GM19452 (cell line): ENCODE results near the gene WT1.

Experiments
- ATAC-seq: cut with Tn5 transposase; IDR thresholded peaks from one replicate; pipeline ENCODE4 v1.9.1; 2021; ENCODE audit not compliant: unreplicated experiment

WT1 gene

DNA sequence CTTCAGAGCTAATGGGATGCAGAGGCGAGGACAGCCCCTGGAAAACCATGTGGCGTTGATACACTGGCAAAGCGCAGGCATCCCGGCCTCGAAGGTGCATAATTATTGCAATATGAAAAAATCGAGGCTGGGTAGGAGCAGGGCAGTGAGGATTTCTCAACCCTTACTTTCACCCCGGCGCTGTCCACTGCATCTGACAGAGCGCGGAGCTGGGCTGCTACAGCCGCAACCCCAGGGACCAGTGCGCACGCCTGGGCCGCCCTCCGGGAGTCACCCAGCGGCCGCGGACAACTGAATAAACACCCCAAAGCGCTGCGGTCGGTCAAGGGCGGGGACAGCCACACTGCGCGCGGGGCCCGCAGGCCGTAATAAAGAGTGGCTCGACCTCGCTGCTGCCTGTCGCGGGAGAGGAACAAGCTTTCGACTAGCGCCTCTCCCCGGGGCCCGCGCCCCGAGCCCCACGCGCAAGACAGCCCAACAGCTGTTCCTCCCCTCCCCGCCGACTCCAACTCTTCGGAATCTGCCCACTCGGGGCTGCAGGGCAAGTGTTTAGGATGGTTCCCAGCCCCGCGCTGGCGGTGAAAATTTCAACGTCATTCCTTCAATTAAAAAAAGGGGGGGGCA is 3.6 kb upstream of the WT1 start:
- no peak for ATAC-seq

DNA sequence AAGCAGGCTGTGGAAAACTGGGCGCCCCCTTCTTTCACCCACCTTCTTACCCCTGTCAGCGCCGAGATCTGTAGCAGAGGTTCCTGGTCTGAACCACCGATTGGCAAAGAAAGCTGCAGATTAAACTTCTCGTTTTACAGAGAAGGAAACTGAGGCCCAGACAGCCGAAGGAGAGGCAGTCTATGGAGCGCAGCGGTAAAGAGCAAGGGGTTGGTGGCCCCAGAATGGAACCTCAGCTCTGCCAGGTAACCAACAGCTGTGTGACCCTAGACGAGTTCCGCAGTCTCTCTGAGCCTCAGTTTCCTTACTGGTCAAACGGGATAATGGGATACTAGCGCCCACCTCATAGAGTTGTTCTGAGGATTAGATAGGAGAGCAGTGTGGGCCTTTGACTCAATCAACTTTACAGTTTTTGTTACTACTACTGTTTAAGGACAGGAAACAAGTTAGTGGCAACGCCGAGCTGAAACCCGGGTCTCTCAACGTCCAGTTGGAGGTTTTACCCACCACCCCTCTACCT is 3.1 kb upstream of the WT1 start:
- no peak for ATAC-seq

DNA sequence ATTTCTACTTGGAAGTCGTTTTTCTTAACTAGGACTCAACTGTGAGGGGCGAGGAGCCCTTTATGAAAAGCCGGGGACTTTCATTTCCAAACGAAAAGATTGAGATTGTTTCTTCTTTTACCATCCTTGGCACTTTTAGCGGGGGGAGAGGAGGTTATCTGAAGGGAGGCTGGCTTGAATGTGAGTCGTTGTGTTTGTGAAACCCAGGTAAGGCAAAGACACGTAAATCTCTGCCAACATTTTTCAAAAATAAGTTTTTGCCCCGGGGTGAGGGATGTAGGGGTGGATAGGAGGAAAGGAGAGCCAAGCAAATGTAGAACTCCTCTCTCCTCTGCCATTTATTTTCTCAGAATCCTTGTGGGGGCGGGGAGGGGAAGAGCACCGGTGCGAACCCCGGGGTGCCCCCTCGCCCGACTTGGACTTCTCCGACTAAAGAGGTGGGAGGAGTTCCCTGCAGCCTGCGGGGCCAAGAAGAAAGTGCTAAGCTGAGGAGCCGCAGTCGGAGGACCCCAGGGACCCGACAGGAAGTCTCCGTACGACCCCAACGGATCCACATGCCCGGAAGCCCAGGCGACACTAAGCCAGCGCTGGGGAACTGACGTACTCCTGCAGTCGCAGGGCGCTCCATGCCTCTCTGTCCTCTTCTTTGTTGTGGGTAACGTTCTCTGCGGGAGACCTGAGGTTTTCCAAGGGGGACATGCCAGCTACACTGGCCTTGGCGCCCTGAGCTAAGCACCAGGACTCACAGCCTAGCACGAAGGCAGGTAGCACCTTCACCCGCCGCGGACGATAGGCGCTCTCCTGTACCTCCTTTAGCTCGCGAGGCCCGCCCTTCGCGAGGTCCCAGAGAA is 2.4 kb upstream of the WT1 start:
- no peak for ATAC-seq

DNA sequence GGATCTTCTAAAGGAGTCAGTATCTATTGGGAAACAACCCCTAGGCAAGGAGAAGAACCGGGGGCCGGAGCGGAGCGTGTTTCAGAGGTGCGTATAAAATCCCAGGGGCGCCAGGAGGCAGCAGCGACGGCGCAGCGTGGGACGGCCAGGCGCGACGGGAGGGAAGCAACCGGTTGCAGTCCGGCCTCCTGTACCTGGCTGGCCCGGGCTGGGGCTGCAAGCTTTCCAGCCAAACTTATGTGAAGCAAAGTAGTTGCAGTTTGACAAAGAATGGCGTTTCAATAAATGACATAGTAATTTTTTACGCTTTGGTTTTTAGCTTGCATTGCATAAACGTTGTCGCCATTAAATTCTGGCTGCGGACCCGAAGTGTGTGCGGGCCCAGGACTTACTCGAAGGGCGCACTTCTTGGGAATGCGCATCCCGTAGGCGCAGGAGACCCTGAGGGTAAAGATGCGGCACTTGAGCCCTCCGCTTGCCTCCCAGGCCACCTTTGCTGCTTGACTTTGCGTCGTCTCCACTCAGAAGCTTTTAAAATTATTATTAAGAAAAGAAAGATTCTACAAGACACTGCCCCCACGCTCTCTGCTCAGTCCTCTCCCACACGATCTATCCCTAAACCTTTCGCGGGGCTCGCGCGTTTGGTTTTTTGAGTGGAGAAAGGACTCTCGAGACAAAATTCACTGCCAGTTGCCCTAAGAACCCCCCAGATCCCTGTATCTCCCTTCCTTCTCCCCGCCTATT is 1.6 kb upstream of the WT1 start:
- ATAC-seq = no peak

DNA sequence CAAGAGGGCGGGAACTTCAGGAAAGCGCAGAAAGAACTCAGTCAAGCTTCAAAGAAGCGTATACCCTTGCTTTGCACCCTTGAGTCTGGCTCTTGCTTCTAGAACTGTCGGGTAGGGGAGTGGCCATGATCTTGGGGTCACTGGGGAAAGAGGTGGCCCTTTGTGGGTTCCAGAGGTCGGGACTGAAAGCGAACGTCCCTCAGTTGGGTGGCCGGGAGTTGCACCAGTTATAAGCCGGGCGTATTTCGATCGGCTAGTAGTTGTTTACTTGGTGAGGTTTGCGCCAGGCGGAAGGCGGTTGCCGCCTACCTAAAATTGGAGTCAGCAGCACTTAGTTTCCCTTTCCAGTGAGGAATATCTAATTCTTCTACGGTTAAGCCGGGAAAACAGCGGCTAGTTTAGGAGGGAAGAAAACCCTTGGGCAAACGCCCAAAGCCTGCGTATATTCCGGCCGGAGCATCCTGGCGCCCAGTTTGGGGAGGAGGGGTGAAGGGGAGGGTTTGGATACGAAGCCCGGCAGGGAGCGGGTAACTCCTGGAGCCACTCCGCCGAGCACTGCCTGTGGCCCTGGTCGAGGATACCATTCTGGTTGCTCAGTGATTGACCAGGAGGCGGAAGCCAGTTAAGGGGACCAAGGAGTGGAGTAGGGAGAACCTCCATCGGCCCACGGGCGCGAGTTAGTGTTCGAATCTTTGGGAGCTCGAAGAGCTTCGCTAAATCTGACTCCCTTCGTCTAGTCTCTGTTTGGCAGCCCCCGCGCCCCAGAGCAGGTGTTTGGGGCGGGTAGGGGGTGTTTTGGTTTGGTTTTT is 807 bp upstream of the WT1 start:
- ATAC-seq = no peak

DNA sequence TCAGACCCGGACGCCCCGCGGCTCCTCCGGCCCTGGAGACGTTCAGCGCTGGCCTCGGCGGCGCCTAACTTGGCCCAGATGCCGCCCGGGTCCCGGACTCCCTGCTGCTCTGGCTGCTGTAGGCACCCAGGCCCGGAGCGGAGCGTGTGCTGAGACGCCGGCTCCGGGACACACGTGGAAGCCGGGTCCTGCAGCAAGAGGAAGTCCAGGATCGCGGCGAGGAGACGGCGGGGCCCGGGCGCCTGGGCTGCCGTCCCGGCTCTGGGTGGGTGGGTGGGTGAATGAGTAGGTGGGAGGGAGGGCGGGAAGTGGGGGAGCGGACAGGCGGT is 223 bp downstream of the WT1 start:
- ATAC-seq = no peak

DNA sequence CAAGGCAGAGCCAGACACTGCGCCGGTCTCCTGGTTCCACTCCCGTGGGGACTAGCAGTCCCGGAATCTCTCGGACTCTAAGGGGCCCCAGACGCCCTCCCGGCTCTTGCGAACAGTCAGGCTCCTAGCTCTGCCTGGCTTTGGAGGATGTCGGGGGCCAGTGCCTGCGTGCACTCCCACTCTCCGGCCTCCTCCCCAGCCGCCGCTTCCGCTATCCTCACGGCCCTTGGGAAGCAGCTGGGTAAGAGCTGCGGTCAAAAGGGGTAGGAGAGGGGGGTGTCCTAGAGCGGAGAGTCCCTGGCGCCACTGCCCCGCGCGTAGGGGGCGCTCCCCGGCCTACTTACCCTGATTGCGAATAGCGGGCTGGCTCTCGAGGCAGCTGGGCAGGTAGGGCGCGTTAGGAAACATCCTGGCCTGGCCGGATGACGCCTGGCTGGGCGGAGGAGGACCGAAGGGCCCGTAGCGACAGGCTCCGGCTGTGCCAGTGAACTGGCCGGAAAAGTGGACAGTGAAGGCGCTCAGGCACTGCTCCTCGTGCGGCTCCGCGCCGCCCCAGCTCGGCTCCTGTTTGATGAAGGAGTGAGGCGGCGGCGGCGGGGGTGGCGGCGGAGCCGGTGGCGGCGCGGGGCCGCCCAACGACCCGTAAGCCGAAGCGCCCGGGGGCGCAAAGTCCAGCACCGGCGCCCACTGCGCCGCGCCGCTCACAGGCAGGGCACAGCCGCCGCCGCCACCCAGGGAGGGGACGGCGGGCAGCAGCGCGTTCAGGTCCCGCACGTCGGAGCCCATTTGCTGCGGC is 785 bp downstream of the WT1 start:
- ATAC-seq = no peak

DNA sequence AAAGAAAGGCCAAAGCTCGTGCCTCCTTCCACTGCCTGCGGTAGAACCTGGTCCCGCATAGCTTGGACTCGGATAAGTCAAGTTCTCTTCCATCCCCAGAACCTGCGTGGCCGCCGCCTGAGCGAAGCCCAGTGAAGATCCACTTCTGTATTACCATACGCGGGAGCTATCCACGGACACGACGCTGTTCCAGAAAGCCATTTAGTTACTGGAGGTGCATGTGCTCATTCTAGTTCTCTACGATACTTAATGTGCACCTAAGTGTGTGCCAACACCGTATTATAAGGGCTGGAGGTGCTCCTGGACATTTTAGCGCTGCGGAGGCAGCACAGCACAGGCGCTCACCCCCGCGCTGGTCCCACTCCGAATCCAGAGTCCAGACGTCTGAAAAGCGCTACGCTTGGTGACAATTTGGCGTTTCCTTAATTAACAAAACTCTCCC is 1.4 kb downstream of the WT1 start:
- no peak for ATAC-seq

DNA sequence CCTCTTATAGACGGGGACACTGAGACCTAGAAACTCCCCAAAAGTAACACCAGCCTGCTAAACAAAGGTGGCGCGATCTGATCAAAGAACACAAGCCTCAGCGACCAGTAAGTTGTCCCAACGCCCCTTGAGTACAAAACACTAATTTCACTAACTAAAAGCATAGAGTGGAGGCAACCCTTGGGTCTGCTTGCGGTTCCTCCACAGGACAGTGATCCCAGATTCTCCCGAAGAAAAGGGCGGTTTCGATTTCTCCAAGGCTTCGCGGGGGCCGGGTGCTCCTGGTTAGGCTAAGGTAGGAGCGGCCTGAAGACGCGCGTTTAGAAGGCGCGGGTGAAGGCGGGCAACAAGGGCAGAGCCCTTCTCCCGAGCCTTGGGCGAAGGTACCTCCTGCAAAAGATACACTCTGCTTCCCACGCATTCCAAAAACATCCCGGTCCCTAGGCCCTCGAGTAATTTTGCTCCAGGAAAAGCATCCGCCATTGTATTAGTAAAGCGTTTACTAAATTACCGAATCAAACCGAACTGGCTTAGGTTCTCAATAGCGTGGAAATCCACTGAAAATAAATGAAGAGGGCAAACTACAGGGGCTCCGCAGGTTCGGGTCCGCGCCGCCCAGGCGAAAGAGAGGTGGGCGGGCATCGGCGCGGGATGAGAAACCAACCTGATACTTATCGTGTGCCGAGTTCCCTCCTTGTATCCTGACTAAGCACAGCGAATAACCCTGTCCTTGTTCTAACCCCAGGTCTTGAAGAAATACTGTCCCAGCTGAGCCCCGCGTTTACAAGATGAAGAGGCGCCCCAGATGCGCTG is 2.0 kb downstream of the WT1 start:
- ATAC-seq = no peak

DNA sequence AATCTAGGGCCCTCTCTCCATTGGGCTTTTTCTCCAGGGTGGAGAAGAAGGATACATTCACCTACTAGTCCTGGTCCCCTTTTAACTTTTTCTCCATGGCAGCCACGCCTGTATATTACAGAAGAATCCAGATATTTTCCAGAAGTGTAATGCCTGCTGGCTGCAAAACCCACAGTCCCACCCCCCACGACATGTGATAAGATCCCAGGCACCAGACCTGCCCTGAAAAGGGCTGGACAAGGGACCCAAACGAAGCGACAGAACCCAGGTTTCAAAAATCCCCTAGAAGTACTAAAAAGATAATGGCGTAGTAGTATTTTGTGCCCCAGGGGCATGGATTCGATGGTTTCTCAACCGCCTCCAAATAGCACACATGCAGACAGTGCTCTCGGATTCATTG is 2.8 kb downstream of the WT1 start:
- no peak for ATAC-seq

DNA sequence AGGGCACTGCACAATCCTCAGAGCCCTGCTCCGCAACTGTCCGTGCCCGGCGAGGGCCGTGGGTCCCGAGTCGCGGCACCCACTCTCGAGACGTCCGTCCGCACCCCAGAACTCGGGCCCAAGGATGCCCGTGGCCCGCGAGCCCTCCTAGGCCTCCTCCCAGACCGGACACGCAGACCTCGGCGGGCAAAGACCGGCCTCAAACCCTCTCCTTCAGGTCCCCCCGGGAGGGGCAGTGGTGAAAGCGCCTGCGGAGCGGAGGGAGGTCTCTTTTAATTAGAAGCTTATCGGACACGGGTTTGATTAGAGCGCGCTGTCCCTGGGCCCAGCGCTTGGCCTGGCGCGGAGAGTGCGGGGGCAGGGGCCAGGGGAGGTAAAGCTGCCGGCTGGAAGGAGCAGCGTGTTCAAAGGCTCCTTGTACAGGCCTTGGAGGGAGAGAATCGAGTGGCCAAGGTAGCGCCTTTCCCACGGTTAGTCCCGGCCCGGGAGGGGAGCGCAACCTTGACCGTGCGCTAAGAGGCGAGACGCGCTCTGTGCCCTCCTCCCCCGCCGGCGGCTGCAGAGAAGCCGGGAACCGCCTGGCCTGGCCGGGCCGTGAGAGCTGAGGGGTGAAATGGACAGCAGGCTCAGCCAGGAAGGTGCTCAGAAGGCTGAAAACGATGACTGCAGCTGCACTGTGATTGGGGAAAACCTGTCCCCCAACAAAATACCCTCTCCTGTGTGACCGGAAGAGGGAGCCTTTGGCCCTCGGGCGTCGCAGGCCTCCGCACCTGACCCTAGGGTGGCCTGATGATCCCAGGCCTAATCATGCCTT is 4.6 kb downstream of the WT1 start:
- ATAC-seq = no peak

DNA sequence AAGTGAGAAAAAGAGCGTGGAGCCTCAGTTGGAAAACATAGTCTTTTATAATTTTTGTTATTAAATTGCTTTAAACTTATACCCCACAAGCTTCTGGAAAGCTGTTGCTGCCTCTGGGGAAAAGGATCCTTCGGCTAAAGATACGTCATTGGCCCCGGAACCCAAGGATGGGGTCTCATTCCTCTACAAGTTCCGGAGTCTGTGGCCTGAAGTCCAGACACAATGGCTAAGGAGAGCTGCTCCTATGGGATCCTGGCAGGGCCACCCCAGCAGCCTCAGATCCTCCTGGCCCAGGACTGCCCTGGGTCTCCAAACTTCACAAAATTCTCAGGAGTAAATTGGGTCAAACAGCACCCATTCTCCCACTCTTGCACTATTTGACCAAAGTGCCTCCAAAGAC is 5.9 kb downstream of the WT1 start:
- ATAC-seq = no peak

DNA sequence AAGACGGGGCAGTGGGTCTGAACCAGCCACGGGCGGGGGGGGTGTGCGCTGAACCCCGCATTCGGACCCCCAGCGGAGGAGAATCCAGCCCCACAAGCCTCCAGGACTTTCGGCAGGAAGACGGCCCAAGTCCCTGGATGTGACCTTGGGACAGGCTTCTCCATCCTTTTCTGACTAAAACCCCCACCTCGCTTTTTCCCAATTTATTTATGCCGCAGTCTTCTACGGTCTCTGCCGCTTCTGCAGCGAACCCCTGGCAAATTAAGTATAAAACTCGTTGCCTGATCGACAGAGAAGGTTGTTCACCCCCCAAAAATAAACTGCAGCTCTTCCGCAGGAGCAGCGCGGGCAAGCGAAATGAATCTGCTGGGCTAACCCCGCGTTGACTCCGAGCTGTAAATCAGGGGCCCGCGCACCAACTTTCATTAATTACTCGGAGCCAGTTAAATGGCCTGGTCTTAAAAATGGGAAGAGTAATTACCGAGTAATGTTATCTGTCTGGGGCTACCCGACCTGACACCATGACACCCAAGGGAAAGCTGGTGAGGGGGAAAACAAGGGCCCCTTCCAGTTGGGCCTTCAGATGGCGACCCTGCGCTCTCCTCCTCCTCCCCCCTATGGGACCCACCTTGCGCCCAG is 6.6 kb downstream of the WT1 start:
- ATAC-seq = no peak

DNA sequence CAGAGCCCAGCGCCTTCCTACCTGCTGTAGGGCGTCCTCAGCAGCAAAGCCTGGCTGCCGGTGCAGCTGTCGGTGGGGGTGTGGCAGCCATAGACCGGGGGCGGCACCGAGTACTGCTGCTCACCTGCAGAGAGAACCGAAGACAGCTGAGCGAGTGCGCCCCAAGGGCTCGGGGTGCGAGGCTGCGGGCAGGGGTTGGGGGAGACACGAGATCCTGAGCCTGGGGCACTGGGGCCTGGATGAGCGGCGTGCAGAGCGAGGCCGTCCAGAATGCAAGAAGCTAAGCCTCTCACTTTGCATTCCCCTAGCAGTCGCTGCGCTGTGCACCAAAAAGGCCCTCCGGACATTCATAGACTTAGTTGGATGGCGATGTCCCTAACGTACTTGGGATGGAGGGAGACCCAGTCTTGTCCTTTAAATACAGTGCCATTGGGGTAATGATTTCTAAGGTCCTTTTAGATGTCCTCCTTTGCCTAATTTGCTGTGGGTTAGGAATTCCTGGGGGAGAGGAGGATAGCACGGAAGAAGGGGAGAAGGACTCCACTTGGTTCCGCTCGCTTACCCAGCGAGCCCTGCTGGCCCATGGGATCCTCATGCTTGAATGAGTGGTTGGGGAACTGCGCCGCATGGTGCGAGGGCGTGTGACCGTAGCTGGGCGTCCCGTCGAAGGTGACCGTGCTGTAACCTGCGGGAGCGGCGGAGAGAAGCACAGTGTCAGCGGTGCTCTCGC is 7.2 kb downstream of the WT1 start:
- ATAC-seq = no peak

DNA sequence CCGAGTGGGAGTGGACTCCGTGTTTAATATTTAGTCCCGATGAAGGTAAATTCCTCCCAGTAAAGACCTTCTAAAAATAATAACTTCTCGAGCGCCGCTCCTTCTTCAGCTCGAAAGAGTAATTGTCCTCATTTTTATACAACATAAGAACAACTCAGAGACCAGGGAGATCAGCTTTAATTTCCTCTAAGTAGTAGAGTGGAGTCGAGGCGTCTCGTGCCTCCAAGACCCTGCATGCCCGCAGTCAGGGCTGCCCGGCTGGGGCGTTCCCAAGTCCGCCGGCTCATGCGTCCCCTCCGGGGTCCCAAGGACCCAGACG is 7.8 kb downstream of the WT1 start:
- ATAC-seq = no peak

DNA sequence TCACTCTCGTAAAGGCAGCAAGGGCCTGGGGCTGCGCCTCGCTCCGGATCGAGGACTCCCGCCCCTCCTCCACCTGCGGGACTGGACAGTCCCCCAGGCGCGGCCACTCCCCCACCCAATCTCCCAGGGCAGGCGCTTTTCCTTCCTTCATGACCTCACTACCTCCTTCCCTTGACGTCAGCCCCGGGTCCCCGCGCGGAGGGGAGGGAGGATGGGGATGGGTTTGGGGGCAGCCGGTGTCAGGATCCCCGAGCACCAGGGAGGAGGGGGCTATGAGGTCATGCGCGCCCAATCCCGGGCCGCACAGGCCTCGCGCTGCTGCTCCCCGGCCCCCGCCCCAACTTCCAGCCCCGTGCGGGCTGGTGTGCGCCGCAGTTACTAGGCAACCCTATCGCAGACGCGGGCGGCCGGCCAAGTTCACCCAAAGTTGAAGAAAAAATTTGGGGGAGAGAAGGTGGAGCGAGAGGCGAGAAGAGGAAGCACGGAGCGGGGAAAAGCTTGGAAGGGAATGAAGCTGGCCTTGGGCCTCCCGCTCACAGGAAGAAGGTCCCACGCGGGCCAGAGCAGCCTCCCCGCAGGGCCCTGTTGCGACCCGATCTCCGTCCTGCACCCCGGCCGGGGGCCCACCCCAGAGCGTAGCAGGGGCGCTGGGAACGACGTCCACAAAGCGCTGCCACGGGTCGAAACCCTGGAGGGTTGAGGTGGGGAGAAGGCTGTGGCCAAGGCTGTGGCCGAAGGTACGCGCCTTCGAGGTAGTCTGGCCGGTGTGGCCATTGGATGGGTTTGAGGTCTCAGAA is 8.3 kb downstream of the WT1 start:
- no peak for ATAC-seq

DNA sequence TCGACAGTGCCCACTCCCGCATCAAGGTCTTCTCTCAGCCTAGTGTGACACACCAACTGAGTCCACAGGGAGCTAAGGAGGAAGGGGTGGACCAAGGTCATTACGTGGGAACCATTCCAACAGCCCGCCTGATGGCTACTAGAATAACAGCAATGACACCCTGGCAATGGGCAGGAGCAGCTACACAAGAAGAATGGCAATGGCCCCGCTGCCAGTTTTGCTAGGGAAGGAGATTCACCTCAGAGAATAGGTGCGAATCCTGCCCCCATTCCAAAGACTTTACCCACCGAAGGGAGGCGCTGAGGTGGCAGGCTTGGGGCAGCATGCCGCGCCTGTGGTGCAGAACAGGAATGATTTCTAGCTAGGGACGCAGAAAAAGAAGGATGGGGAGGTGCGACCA is 9.1 kb downstream of the WT1 start:
- ATAC-seq = no peak
